Psoas muscle (tissue), 8 donors: ENCODE results near the gene IL37. TPM values are rescaled to one million over a fixed set of nuclear protein-coding genes. Genes with fewer than 3 reads are reported as not detected.

Experiments
- ATAC-seq, 4 donors: fragments of 200-7000 bp; cut with Tn5 transposase; one replicate each; pipeline ENCODE4 v1.9.1; 2020; ENCODE audit warnings: moderate library complexity in 3 of 4, mild to moderate bottlenecking in 2 of 4
- DNase-seq, 2 donors: peaks; one replicate each; pipeline ENCODE4 v3.0.0-alpha.2; 2020
- H3K27ac ChIP-seq: fragments of 200-600 bp; one replicate; pipeline ENCODE4 v1.8.0; 2022
- H3K27me3 ChIP-seq, 3 donors: fragments of 200-600 bp in 1 of 3; one replicate each; pipeline versions ENCODE4 v1.6.1 to v1.8.0; 2013 to 2022; ENCODE audit warnings: low read length in 2 of 3, mild to moderate bottlenecking in 2 of 3, moderate library complexity in 1 of 3; ENCODE audit not compliant: insufficient read depth in 3 of 3
- H3K36me3 ChIP-seq, 2 donors: fragments of 200-600 bp in 1 of 2; one replicate each; pipeline versions ENCODE4 v1.6.1 to v1.8.0; 2013 to 2022; ENCODE audit warnings: low read depth in 1 of 2, mild to moderate bottlenecking in 1 of 2, moderate library complexity in 1 of 2; ENCODE audit not compliant: insufficient read depth in 1 of 2
- H3K4me1 ChIP-seq: fragments of 200-600 bp; one replicate; pipeline ENCODE4 v1.8.0; 2022
- H3K4me3 ChIP-seq: fragments of 200-600 bp; one replicate; pipeline ENCODE4 v1.8.0; 2022; ENCODE audit warnings: mild to moderate bottlenecking
- H3K9me3 ChIP-seq: fragments of 200-600 bp; one replicate; pipeline ENCODE4 v1.8.0; 2022
- CTCF ChIP-seq: fragments of 200-600 bp; IDR thresholded peaks from one replicate; pipeline ENCODE4 v1.8.0; 2022; ENCODE audit warnings: antibody characterized with exemption
- WGBS, 3 donors: extraction: QIAGEN DNeasy Blood & Tissue Kit; methylation state at CpG; one replicate each; pipeline versions ENCODE4 v1.1.6 to v1.1.7; 2013; 5-methylcytosine and 5-hydroxymethylcytosine counted together
- intact Hi-C, 2 donors: fragments of 100-400 bp; cut with DNase I; formaldehyde crosslinking; loops; one replicate each; pipeline versions ENCODE4 v1.11.0 to v1.14.2; 2022
- polyA plus RNA-seq, 3 donors: library from polyadenylated mRNA; stranded (reverse); fragments of 200-250 nt; gene quantifications; one replicate each; pipeline ENCODE4 v1.2.3, GENCODE V29; 2013
- total RNA-seq, 4 donors: library from RNA; stranded (reverse); fragmentation: NEBNext Ultra II Directional in 2 of 4; extraction: Animal tissue kit (Norgen Biotek cat#: 25700) in 2 of 4; gene quantifications; one replicate each; pipeline versions ENCODE4 v1.2.1 to v1.2.4, GENCODE V29; 2021 to 2023
- donor health status: healthy with polysubstance abuse.
- donor health status: DM: no; HTN: no; CAD: no; lungs with moderate emphysema.
- donor health status: Bipolar disorder and iron deficiency.
- donor health status: healthy.
- donor health status: DM: yes; HTN: yes; CAD: no.
- donor health status: DM: no; HTN: no; CAD: no.
- donor health status: DM: no; HTN: no; CAD: no.
- donor health status: DM: yes; HTN: yes; CAD: no.

The IL37 gene
- total and polyA plus RNA-seq, 7 donors, result not detected

GRCh38 chr2:112912403-112912802, 1.4 kb downstream of the IL37 start:
- intact Hi-C loops, result no loop called here
- DNase-seq, result no peak
- Histone ChIP-seq H3K4me3 (no peak overlapping the region), H3K27me3 (no peaks in the 10 kb centered on the region), H3K27ac (no peak overlapping the region), H3K9me3 (no peaks in the 10 kb centered on the region), H3K4me1 (no peaks in the 10 kb centered on the region), H3K36me3 (no peaks in the 10 kb centered on the region)
- 81 to 86% (median 81%) methylated on average over 4 of the region's 4 CpGs for WGBS, 3 donors
- TF ChIP-seq CTCF, result no peak
- no peak for ATAC-seq

- ATAC-seq, result no peak
- no peaks in the 10 kb centered on the region for H3K36me3 ChIP-seq
- H3K27me3 ChIP-seq, result no peaks in the 10 kb centered on the region
- no peak for TF ChIP-seq CTCF
- 65 to 72% (median 69%) methylated on average over 7 of the region's 7 CpGs for WGBS, 3 donors
- H3K27ac ChIP-seq, result no peak overlapping the region
- no peak overlapping the region for H3K4me3 ChIP-seq
- DNase-seq, result no peak
- H3K9me3 ChIP-seq, result no peaks in the 10 kb centered on the region
- intact Hi-C loops, result no loop called here
- no peaks in the 10 kb centered on the region for H3K4me1 ChIP-seq
Measured at GRCh38 chr2:112915300-112916144, 4.6 kb downstream of the IL37 start.

- H3K27ac ChIP-seq, result no peak overlapping the region
- no peaks in the 10 kb centered on the region for H3K9me3 ChIP-seq
- H3K27me3 ChIP-seq, result no peaks in the 10 kb centered on the region
- 51 to 70% (median 64%) methylated on average over 3 of the region's 3 CpGs for WGBS, 3 donors
- no peak for TF ChIP-seq CTCF
- ATAC-seq (no peak), DNase-seq (no peak)
- intact Hi-C loops, result no loop called here
- H3K36me3 ChIP-seq, result no peaks in the 10 kb centered on the region
- no peak overlapping the region for H3K4me3 ChIP-seq
- no peaks in the 10 kb centered on the region for H3K4me1 ChIP-seq
Measured at GRCh38 chr2:112916145-112916571, 5.2 kb downstream of the IL37 start.

GRCh38 chr2:112916625-112917247, 5.8 kb downstream of the IL37 start:
- ATAC-seq (no peak), DNase-seq (no peak)
- Histone ChIP-seq H3K36me3 (no peaks in the 10 kb centered on the region), H3K27ac (no peak overlapping the region), H3K4me1 (no peaks in the 10 kb centered on the region), H3K4me3 (no peak overlapping the region), H3K27me3 (no peaks in the 10 kb centered on the region), H3K9me3 (no peaks in the 10 kb centered on the region)
- WGBS, 3 donors, result 76 to 84% (median 77%) methylated on average over 4 of the region's 4 CpGs
- intact Hi-C loops, result no loop called here
- no peak for TF ChIP-seq CTCF
